Prostate gland (tissue), 2 donors: ENCODE measurements around the gene PLBD2.

Source experiments
- CTCF ChIP-seq, 4 experiments: fragments of 200-600 bp in 2 of 4; fragments of 450-650 bp in 2 of 4; sonication (generic) in 2 of 4; IDR thresholded peaks; 1 replicate in 3 of 4; 2 replicates in 1 of 4; pipeline ENCODE4 v1.5.1; 2016 to 2019; ENCODE audit warnings: antibody characterized with exemption in 4 of 4, mild to moderate bottlenecking in 2 of 4, moderate library complexity in 2 of 4
- POLR2A ChIP-seq: fragments of 450-650 bp; IDR thresholded peaks from one replicate; pipeline ENCODE4 v1.6.1; 2016; ENCODE audit warnings: antibody characterized with exemption, mild to moderate bottlenecking
- POLR2AphosphoS5 ChIP-seq: sonication (generic); formaldehyde crosslinking; IDR thresholded peaks from one replicate; pipeline ENCODE4 v1.6.1; 2017; ENCODE audit warnings: antibody characterized with exemption

- TF ChIP-seq POLR2AphosphoS5 (no peak), CTCF (IDR thresholded peaks at IDR 0.05) (no peak), POLR2A (no peak)
These were observed 27.9 kb upstream of the PLBD2 start for GRCh38 chr12:113330505-113330904.
